Measurements from ENCODE around the gene MIEF2. TPM values are rescaled to one million over a fixed set of nuclear protein-coding genes. Genes with fewer than 3 reads are reported as not detected.

The MIEF2 gene
- polyA plus RNA-seq, 3 donors = 3.5 to 6.1 (median 4.9) TPM

- peak; percentile 26 to 60 (median 29) for DNase-seq
- Mint-ChIP-seq H3K27ac (peak within 1 kb of the TSS; percentile 99 to 100 (median 99)), H3K27me3 (ENCODE audit: low read depth in 3 of 3) (peaks cover 0 to 2% (median 1%) of the 10 kb centered on the region in 3 donors), H3K4me1 (peaks cover 38% of the 10 kb centered on the region), H3K4me3 (peak within 1 kb of the TSS; percentile 95 to 98), H3K9me3 (no peaks in the 10 kb centered on the region), H3K36me3 (peaks cover 34 to 42% of the 10 kb centered on the region in 2 donors)
- Histone ChIP-seq H3K79me2 (ENCODE audit: insufficient read depth, low read length) (peaks cover 46% of the 10 kb centered on the region), H3K27me3 (ENCODE audit: control insufficient read depth in 2 of 2, insufficient read depth in 2 of 2, low read length in 2 of 2) (no peaks in the 10 kb centered on the region), H3K4me1 (ENCODE audit: control insufficient read depth in 1 of 2, insufficient read depth in 2 of 2, low read length in 2 of 2) (peaks cover 39 to 54% of the 10 kb centered on the region in 2 donors), H3K9me3 (replicated peaks in 1 of 2; ENCODE audit: control insufficient read depth in 1 of 2, insufficient read depth in 1 of 2, low read length in 2 of 2) (no peaks in the 10 kb centered on the region), H3K36me3 (replicated peaks in 1 of 2; ENCODE audit: control insufficient read depth in 1 of 2, insufficient read depth in 2 of 2, low read length in 2 of 2) (peaks cover 32 to 40% of the 10 kb centered on the region in 2 donors), H4K20me1 (ENCODE audit: insufficient read depth, low read length) (peaks cover 47% of the 10 kb centered on the region), H3K4me3 (replicated peaks in 1 of 3; ENCODE audit: low read depth in 2 of 3, low read length in 3 of 3) (peak within 1 kb of the TSS; percentile 78 to 82 (median 81)), H3K27ac (ENCODE audit: low read depth in 1 of 2, low read length in 2 of 2) (peak within 1 kb of the TSS; percentile 90 to 95), H3K4me2 (replicated peaks; ENCODE audit: extremely low read depth, low read length, poor library complexity, severe bottlenecking) (peak within 1 kb of the TSS; percentile 92), H3K9ac (ENCODE audit: insufficient read depth, low read length, poor library complexity, severe bottlenecking) (peak within 1 kb of the TSS; percentile 99), H2AFZ (ENCODE audit: insufficient read depth, low read depth, low read length, poor library complexity, severe bottlenecking) (peak within 1 kb of the TSS; percentile 93)
- WGBS (ENCODE audit: insufficient coverage) = 2% methylated on average over 71 of the region's 71 CpGs
- intact Hi-C loops (cut with micrococcal nuclease) = loop anchor here in 1 of 2 donors (5.0 kb wide), 1 partner anchor 39 kb away; no protein-coding TSS in a partner anchor
- no peak for TF ChIP-seq CTCF (IDR thresholded peaks at IDR 0.05)
These were observed 2.0 kb upstream of the MIEF2 start, which contains the start of gene FLII for GRCh38 chr17:18258356-18259038. FLII (minus strand) TSS chr17:18258738; CDS start chr17:18258690, 48 bp downstream.

- Mint-ChIP-seq H3K4me3 (peak overlapping the region; percentile 78 to 84), H3K27me3 (ENCODE audit: low read depth in 3 of 3) (peaks cover 0 to 2% (median 1%) of the 10 kb centered on the region in 3 donors), H3K9me3 (no peaks in the 10 kb centered on the region), H3K27ac (peak overlapping the region in 6 of 7 donors; percentile 35 to 88 (median 80)), H3K4me1 (peaks cover 38% of the 10 kb centered on the region), H3K36me3 (peaks cover 24 to 38% of the 10 kb centered on the region in 2 donors)
- intact Hi-C loops (cut with micrococcal nuclease) = loop anchor here (2.0 to 5.0 kb wide), 2 partner anchors 38 to 55 kb away; partner anchors contain the start of genes SMCR8 (in 2 of the 2) and TOP3A (in 2 of the 2)
- Histone ChIP-seq H3K27me3 (ENCODE audit: control insufficient read depth in 2 of 2, insufficient read depth in 2 of 2, low read length in 2 of 2) (no peaks in the 10 kb centered on the region), H4K20me1 (ENCODE audit: insufficient read depth, low read length) (peaks cover 34% of the 10 kb centered on the region), H3K79me2 (ENCODE audit: insufficient read depth, low read length) (peaks cover 46% of the 10 kb centered on the region), H3K4me1 (ENCODE audit: control insufficient read depth in 1 of 2, insufficient read depth in 2 of 2, low read length in 2 of 2) (peaks cover 39 to 54% of the 10 kb centered on the region in 2 donors), H3K4me3 (replicated peaks in 1 of 3; ENCODE audit: low read depth in 2 of 3, low read length in 3 of 3) (peak overlapping the region in 2 of 3 experiments; percentile 67 to 90), H3K4me2 (replicated peaks; ENCODE audit: extremely low read depth, low read length, poor library complexity, severe bottlenecking) (peak overlapping the region; percentile 91), H2AFZ (ENCODE audit: insufficient read depth, low read depth, low read length, poor library complexity, severe bottlenecking) (peak overlapping the region; percentile 94), H3K9me3 (replicated peaks in 1 of 2; ENCODE audit: control insufficient read depth in 1 of 2, insufficient read depth in 1 of 2, low read length in 2 of 2) (no peaks in the 10 kb centered on the region), H3K36me3 (replicated peaks in 1 of 2; ENCODE audit: control insufficient read depth in 1 of 2, insufficient read depth in 2 of 2, low read length in 2 of 2) (peaks cover 28 to 40% of the 10 kb centered on the region in 2 donors), H3K9ac (ENCODE audit: insufficient read depth, low read length, poor library complexity, severe bottlenecking) (no peak overlapping the region), H3K27ac (ENCODE audit: low read depth in 1 of 2, low read length in 2 of 2) (peak overlapping the region; percentile 22 to 80)
- TF ChIP-seq CTCF (IDR thresholded peaks at IDR 0.05) = no peak
- WGBS (ENCODE audit: insufficient coverage) = 82% methylated on average over 18 of the region's 22 CpGs
- no peak for DNase-seq
These were observed 686 bp upstream of the MIEF2 start for GRCh38 chr17:18259621-18260331.
